Mononuclear cell (primary cell): ENCODE measurements around the gene CYP21A2. TPM values are rescaled to one million over a fixed set of nuclear protein-coding genes. Genes with fewer than 3 reads are reported as not detected.

Experiments
- H3K27me3 ChIP-seq: 2 replicates; pipeline ENCODE4 v1.6.0; 2011; ENCODE audit warnings: low read length, control low read depth; ENCODE audit not compliant: insufficient read depth
- H3K4me1 ChIP-seq: 2 replicates; pipeline ENCODE4 v1.5.1; 2011; ENCODE audit warnings: mild to moderate bottlenecking, low read length, control low read depth; ENCODE audit not compliant: insufficient read depth
- H3K4me3 ChIP-seq: 2 replicates; pipeline ENCODE4 v1.5.1; 2011; ENCODE audit warnings: mild to moderate bottlenecking, low read length, moderate library complexity
- H3K9me3 ChIP-seq: 2 replicates; pipeline ENCODE4 v1.5.1; 2011; ENCODE audit warnings: low read depth, mild to moderate bottlenecking, control low read depth, low read length
- total RNA-seq: library from RNA; depleted of rRNA; stranded (reverse); fragments of >200 nt; gene quantifications from one replicate; pipeline ENCODE4 v1.2.3, GENCODE V29; 2012

The CYP21A2 gene
- total RNA-seq, 1 donor: not detected

GRCh38 chr6:32079566-32080290 lies 41.5 kb downstream of the CYP21A2 start:
- no peaks in the 10 kb centered on the region for H3K9me3 ChIP-seq
- no peaks in the 10 kb centered on the region for H3K4me1 ChIP-seq
- H3K27me3 ChIP-seq: no peaks in the 10 kb centered on the region
- no peak overlapping the region for H3K4me3 ChIP-seq

GRCh38 chr6:32081168-32081990 lies 43.2 kb downstream of the CYP21A2 start:
- H3K9me3 ChIP-seq: no peaks in the 10 kb centered on the region
- no peak overlapping the region for H3K4me3 ChIP-seq
- peaks cover 6% of the 10 kb centered on the region for H3K27me3 ChIP-seq
- H3K4me1 ChIP-seq: no peaks in the 10 kb centered on the region

DNA sequence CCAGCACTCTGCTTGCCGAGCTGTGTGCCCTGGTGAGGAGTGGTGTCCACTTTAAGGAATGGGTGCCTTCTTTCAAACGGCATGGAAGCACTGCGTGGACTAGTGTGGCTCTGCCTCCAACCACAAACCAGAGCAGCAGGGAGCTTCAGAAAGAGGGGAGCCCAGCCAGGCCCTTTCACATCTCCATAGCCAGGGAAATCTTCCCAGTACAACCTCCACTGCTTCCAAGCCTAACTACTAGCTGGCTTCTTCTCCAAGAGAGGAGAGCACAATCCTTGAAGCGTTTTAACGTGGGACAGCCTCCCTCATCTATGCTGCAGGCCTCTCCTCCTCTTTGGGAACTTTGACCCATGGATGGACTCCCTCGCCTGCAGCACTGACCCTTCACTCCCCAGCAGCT lies 44.3 kb downstream of the CYP21A2 start:
- H3K27me3 ChIP-seq: peaks cover 14% of the 10 kb centered on the region
- no peak overlapping the region for H3K4me3 ChIP-seq
- H3K4me1 ChIP-seq: no peaks in the 10 kb centered on the region

GRCh38 chr6:32082935-32083334 lies 44.7 kb downstream of the CYP21A2 start:
- Histone ChIP-seq H3K9me3 (no peaks in the 10 kb centered on the region), H3K4me3 (no peak overlapping the region), H3K4me1 (no peaks in the 10 kb centered on the region), H3K27me3 (peaks cover 14% of the 10 kb centered on the region)

More for the DNA sequence above, 44.3 kb downstream of the CYP21A2 start:
- H3K9me3 ChIP-seq: no peaks in the 10 kb centered on the region

- Histone ChIP-seq H3K27me3 (peaks cover 14% of the 10 kb centered on the region), H3K4me3 (no peak overlapping the region), H3K9me3 (no peaks in the 10 kb centered on the region), H3K4me1 (no peaks in the 10 kb centered on the region)
Observed at GRCh38 chr6:32083812-32084768, 45.9 kb downstream of the CYP21A2 start.

DNA sequence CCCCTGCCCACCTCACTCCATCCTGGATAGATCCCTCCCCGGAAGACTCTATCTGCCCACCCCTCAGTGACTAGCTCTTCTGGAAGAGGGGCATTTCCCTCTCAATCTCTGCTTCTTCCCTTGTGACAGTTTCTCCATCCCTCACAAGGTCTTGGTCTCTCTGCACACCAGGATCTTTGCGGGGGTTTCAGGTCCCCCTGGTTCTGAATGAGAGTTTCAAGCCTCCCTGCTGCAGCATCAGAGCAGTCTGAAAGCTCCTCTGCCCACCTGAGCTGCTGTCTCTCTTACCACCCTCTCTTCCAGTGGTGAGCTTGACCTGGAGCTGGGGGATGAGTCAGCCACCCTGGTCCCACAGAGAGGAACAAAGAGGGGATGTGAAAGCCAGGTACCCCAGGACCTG lies 46.6 kb downstream of the CYP21A2 start:
- Histone ChIP-seq H3K27me3 (peaks cover 14% of the 10 kb centered on the region), H3K4me1 (no peaks in the 10 kb centered on the region), H3K4me3 (no peak overlapping the region), H3K9me3 (no peaks in the 10 kb centered on the region)

- Histone ChIP-seq H3K4me3 (no peak overlapping the region), H3K4me1 (no peaks in the 10 kb centered on the region), H3K27me3 (peaks cover 14% of the 10 kb centered on the region), H3K9me3 (no peaks in the 10 kb centered on the region)
Observed at GRCh38 chr6:32085759-32086459, 47.7 kb downstream of the CYP21A2 start.

- no peaks in the 10 kb centered on the region for H3K4me1 ChIP-seq
- no peaks in the 10 kb centered on the region for H3K9me3 ChIP-seq
- peaks cover 14% of the 10 kb centered on the region for H3K27me3 ChIP-seq
- no peak overlapping the region for H3K4me3 ChIP-seq
Observed at GRCh38 chr6:32086661-32087573, 48.7 kb downstream of the CYP21A2 start.

GRCh38 chr6:32087574-32088486 lies 49.6 kb downstream of the CYP21A2 start:
- Histone ChIP-seq H3K9me3 (no peaks in the 10 kb centered on the region), H3K4me1 (no peaks in the 10 kb centered on the region), H3K4me3 (no peak overlapping the region), H3K27me3 (peaks cover 14% of the 10 kb centered on the region)

- H3K27me3 ChIP-seq: peaks cover 14% of the 10 kb centered on the region
- H3K9me3 ChIP-seq: no peaks in the 10 kb centered on the region
- no peak overlapping the region for H3K4me3 ChIP-seq
- H3K4me1 ChIP-seq: no peaks in the 10 kb centered on the region
Observed at GRCh38 chr6:32088487-32089049, 50.4 kb downstream of the CYP21A2 start.

- no peaks in the 10 kb centered on the region for H3K4me1 ChIP-seq
- H3K4me3 ChIP-seq: no peak overlapping the region
- no peaks in the 10 kb centered on the region for H3K9me3 ChIP-seq
- H3K27me3 ChIP-seq: peaks cover 14% of the 10 kb centered on the region
Observed at GRCh38 chr6:32089082-32089828, 51.0 kb downstream of the CYP21A2 start.
